Measurements from ENCODE around the gene CLSTN1. TPM values are rescaled to one million over a fixed set of nuclear protein-coding genes. Genes with fewer than 3 reads are reported as not detected.
"Not testable (repeated sequence)": the region's sequence is repeated elsewhere in the genome, so short reads cannot be mapped to it uniquely, and the experiment has no call there.

The CLSTN1 gene
- total RNA-seq, 1 donor from 2014 or later, result 48.0 TPM

- no peak for DNase-seq (ENCODE audit: low spot score)
- Mint-ChIP-seq H3K4me1 (ENCODE audit: low read depth) (peaks cover 25% of the 10 kb centered on the region), H3K9me3 (no peaks in the 10 kb centered on the region), H3K27ac (no peak overlapping the region), H3K27me3 (ENCODE audit: insufficient read depth) (no peaks in the 10 kb centered on the region), H3K4me3 (no peak overlapping the region), H3K36me3 (ENCODE audit: low read depth) (peaks cover 59% of the 10 kb centered on the region)
- intact Hi-C loops (cut with micrococcal nuclease), result no loop called here
These were observed 101.4 kb downstream of the CLSTN1 start for GRCh38 chr1:9722378-9722749.

DNA sequence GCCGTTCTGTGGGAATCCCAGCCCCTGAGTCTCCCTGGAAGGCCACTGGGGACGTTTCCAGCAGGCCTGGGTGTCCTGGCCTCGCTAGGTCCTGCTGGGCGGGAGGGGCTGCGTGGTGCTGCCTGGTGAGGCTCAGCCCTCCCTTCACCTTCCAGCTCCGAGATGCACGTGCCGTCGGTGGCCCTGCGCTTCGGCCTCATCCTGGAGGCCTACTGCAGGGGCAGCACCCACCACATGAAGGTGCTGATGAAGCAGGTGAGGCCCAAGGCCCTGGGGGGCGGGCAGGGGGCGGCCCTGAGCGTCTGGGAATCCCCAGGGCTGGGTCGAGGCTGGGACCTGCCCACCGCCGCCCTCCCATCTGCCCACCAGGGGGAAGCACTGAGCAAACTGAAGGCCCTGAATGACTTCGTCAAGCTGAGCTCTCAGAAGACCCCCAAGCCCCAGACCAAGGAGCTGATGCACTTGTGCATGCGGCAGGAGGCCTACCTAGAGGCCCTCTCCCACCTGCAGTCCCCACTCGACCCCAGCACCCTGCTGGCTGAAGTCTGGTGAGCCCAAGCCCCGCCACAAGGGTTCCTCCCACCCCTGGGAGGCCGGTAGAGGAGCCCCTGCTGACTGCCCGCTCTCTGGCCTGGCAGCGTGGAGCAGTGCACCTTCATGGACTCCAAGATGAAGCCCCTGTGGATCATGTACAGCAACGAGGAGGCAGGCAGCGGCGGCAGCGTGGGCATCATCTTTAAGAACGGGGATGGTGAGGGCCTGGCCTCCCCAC lies 102.0 kb downstream of the CLSTN1 start:
- DNase-seq (ENCODE audit: low spot score), result peak; percentile 57
- Mint-ChIP-seq H3K4me1 (ENCODE audit: low read depth) (peaks cover 25% of the 10 kb centered on the region), H3K27me3 (ENCODE audit: insufficient read depth) (no peaks in the 10 kb centered on the region), H3K27ac (no peak overlapping the region), H3K36me3 (ENCODE audit: low read depth) (peaks cover 59% of the 10 kb centered on the region), H3K4me3 (no peak overlapping the region), H3K9me3 (no peaks in the 10 kb centered on the region)
- intact Hi-C loops (cut with micrococcal nuclease), result no loop called here

- H3K27ac Mint-ChIP-seq, result peak overlapping the region; percentile 75
- peaks cover 58% of the 10 kb centered on the region for H3K36me3 Mint-ChIP-seq (ENCODE audit: low read depth)
- no peak overlapping the region for H3K4me3 Mint-ChIP-seq
- no peaks in the 10 kb centered on the region for H3K27me3 Mint-ChIP-seq (ENCODE audit: insufficient read depth)
- H3K9me3 Mint-ChIP-seq, result no peaks in the 10 kb centered on the region
- intact Hi-C loops (cut with micrococcal nuclease), result no loop called here
- H3K4me1 Mint-ChIP-seq (ENCODE audit: low read depth), result peaks cover 29% of the 10 kb centered on the region
- no peak for DNase-seq (ENCODE audit: low spot score)
These were observed 102.8 kb downstream of the CLSTN1 start for GRCh38 chr1:9720785-9721605.

DNA sequence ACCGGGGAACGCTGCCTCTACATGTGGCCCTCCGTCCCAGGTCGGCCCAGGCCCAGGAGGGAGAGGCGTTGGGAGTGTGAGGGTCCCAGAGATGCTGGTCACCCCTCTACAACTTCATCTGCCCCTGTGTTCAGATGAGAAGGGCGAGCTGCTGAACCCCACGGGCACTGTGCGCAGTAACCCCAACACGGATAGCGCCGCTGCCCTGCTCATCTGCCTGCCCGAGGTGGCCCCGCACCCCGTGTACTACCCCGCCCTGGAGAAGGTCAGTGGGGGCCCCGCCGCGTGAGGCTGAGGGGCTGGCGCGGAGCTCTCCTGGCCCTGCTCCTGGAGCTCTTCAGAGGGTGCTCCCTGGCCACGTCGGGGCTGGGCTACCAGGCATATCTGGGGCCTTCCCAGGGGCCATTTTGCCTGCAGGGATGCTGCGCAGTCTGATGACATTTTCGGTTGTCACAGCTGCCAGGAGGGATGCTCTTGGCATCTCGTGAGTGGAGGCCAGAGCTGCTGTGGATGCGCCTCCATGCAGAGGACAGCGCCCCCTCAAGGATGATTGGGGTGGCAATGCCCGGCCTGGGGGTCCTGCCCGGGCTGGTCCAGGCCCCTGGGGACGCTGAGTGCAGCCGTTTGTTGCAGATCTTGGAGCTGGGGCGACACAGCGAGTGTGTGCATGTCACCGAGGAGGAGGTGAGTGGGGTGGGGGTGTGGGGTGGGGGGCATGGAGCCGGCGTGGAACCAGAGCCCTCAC lies 103.6 kb downstream of the CLSTN1 start:
- no peak for DNase-seq (ENCODE audit: low spot score)
- Mint-ChIP-seq H3K4me3 (no peak overlapping the region), H3K27ac (peak overlapping the region; percentile 52), H3K4me1 (ENCODE audit: low read depth) (peaks cover 29% of the 10 kb centered on the region), H3K36me3 (ENCODE audit: low read depth) (peaks cover 58% of the 10 kb centered on the region), H3K27me3 (ENCODE audit: insufficient read depth) (no peaks in the 10 kb centered on the region), H3K9me3 (no peaks in the 10 kb centered on the region)
- intact Hi-C loops (cut with micrococcal nuclease), result no loop called here

GRCh38 chr1:9718006-9718680 lies 105.6 kb downstream of the CLSTN1 start:
- peak overlapping the region; percentile 97 for H3K27ac Mint-ChIP-seq
- intact Hi-C loops (cut with micrococcal nuclease), result no loop called here
- no peaks in the 10 kb centered on the region for H3K9me3 Mint-ChIP-seq
- H3K4me1 Mint-ChIP-seq (ENCODE audit: low read depth), result peaks cover 34% of the 10 kb centered on the region
- no peaks in the 10 kb centered on the region for H3K27me3 Mint-ChIP-seq (ENCODE audit: insufficient read depth)
- H3K4me3 Mint-ChIP-seq, result peak overlapping the region; percentile 82
- DNase-seq (ENCODE audit: low spot score), result no peak
- H3K36me3 Mint-ChIP-seq (ENCODE audit: low read depth), result peaks cover 49% of the 10 kb centered on the region

DNA sequence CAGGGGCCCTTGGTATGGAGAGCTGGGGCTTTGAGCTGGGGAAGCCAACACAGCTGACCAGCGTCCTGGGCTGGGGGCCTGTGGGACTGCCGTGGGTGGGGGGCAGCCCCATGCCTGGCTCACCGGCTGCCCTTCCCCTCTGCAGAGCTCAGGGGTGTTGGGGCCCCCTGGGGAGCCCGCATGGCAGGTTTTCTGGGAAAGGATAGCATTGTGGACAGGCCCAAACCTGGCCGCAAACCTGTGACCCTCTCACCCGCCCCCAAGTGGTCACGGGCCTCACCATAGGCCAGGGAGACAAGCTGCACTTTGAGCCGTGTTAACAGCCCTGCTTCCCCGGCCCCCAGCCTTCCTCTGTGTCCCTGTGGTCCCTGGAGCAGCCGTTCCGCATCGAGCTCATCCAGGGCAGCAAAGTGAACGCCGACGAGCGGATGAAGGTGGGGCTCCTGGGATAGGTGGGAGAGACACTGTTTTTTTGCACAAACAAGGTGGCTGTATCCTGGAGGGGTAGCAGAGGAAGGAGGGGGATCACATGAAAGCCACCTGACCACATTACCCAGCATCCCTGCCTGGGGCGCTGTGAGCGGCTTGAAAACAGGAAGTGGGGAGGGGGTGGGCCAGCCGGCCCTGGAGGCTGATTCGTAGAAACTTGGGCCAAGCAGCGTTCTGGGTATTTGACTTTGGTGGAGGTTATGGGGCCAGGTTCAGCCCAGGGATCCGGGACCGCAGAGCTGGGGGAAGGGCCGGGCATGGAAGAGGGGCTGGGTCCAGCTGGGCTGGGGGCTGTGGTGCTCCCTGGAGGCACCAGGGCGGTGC lies 106.4 kb downstream of the CLSTN1 start:
- Mint-ChIP-seq H3K27ac (peak overlapping the region; percentile 97), H3K4me3 (peak overlapping the region; percentile 82), H3K4me1 (ENCODE audit: low read depth) (peaks cover 37% of the 10 kb centered on the region), H3K36me3 (ENCODE audit: low read depth) (peaks cover 43% of the 10 kb centered on the region), H3K9me3 (no peaks in the 10 kb centered on the region), H3K27me3 (ENCODE audit: insufficient read depth) (no peaks in the 10 kb centered on the region)
- DNase-seq (ENCODE audit: low spot score), result peak; percentile 86
- intact Hi-C loops (cut with micrococcal nuclease), result loop anchor here (1.0 to 2.0 kb wide), 5 partner anchors 11 to 90 kb away; no protein-coding TSS in a partner anchor

DNA sequence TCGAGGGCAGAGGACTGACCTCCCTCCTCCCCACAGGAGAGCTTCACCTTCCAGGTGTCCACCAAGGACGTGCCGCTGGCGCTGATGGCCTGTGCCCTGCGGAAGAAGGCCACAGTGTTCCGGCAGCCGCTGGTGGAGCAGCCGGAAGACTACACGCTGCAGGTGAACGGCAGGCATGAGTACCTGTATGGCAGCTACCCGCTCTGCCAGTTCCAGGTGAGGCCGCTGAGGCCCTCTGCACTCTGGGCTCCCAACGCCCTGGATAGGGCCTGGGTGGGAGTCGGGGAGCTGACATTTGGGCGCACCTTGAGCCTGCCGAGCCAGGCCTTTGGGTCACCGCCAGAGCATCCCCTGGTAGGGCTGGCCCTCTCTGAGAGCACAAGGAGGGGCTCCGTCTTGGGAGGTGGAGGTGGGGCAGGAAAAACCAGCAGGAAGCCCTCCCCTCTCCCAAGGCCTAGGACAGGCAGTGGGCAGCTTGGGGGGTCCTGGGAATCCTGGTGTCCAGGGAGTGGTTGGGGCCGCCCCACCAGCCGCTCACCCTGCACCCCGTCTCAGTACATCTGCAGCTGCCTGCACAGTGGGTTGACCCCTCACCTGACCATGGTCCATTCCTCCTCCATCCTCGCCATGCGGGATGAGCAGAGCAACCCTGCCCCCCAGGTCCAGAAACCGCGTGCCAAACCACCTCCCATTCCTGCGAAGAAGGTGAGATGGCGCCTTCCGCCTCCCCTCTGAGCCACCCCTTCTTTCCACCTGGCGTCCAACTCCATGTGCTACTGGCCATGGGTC lies 107.2 kb downstream of the CLSTN1 start:
- no peak for DNase-seq (ENCODE audit: low spot score)
- Mint-ChIP-seq H3K27me3 (ENCODE audit: insufficient read depth) (no peaks in the 10 kb centered on the region), H3K27ac (peak overlapping the region; percentile 97), H3K4me1 (ENCODE audit: low read depth) (peaks cover 39% of the 10 kb centered on the region), H3K9me3 (no peaks in the 10 kb centered on the region), H3K4me3 (peak overlapping the region; percentile 82), H3K36me3 (ENCODE audit: low read depth) (peaks cover 38% of the 10 kb centered on the region)
- intact Hi-C loops (cut with micrococcal nuclease), result loop anchor here (1.0 to 2.0 kb wide), 5 partner anchors 12 to 89 kb away; no protein-coding TSS in a partner anchor

DNA sequence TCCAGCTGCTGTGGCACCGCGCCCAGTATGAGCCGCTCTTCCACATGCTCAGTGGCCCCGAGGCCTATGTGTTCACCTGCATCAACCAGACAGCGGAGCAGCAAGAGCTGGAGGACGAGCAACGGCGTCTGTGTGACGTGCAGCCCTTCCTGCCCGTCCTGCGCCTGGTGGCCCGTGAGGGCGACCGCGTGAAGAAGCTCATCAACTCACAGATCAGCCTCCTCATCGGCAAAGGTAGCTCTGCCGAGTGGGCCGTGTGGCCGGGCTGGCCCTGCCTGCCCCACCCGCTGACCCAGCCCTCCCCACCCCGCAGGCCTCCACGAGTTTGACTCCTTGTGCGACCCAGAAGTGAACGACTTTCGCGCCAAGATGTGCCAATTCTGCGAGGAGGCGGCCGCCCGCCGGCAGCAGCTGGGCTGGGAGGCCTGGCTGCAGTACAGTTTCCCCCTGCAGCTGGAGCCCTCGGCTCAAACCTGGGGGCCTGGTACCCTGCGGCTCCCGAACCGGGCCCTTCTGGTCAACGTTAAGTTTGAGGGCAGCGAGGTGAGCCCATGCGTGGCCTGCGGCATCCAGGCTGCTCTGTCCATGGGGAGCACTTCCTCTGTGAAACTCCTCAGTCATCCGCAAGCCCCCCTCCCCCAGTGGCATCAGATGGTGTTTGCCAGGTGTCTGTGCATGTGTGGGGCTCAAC lies 108.1 kb downstream of the CLSTN1 start:
- peak overlapping the region; percentile 82 for H3K4me3 Mint-ChIP-seq
- intact Hi-C loops (cut with micrococcal nuclease), result loop anchor here (2.0 kb wide), 1 partner anchor 13 kb away; no protein-coding TSS in a partner anchor
- H3K36me3 Mint-ChIP-seq (ENCODE audit: low read depth), result peaks cover 41% of the 10 kb centered on the region
- no peaks in the 10 kb centered on the region for H3K9me3 Mint-ChIP-seq
- no peaks in the 10 kb centered on the region for H3K27me3 Mint-ChIP-seq (ENCODE audit: insufficient read depth)
- DNase-seq (ENCODE audit: low spot score), result peak; percentile 29
- H3K4me1 Mint-ChIP-seq (ENCODE audit: low read depth), result peaks cover 44% of the 10 kb centered on the region
- peak overlapping the region; percentile 73 for H3K27ac Mint-ChIP-seq

DNA sequence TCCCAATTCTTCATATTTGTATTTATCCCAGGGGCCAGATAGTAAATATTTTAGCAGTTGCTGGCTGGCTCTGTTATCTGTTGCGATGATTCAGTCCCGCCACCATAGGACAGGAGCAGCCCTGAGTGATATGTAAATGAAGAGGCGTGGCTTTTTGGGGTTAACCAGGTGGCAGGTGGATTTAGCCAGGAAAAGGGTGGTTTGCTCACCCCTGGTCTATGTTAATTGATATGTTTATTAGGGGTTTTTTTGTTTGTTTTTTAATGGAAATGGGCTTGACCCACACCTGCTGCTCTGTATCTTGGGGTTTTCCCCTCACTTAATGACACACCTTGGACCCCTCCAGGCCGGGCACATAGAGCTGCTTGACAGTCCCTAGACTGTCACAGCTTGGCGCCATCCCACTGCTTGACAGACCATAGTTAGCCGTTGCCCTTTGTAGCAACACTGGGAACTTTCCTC lies 109.5 kb downstream of the CLSTN1 start:
- H3K36me3 Mint-ChIP-seq (ENCODE audit: low read depth), result peaks cover 47% of the 10 kb centered on the region

DNA sequence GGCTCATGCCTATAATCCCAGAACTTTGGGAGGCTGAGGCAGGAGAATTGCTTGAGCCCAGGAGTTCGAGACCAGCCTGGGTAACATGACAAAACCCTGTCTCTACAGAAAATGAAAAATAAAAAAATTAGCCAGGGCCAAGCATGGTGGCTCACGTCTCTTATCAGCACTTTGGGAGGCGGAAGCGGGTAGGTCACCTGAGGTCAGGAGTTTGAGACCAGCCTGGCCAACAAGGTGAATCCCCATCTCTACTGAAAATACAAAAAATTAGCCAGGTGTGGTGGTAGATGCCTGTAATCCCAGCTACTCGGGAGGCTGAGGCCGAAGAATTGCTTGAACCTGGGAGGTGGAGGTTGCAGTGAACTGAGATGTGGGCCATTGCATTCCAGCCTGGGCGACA lies 111.0 kb downstream of the CLSTN1 start:
- H3K27me3 Mint-ChIP-seq (ENCODE audit: insufficient read depth); intact Hi-C loops (cut with micrococcal nuclease); H3K9me3 Mint-ChIP-seq; DNase-seq (ENCODE audit: low spot score): not testable (repeated sequence)
- Mint-ChIP-seq H3K36me3 (ENCODE audit: low read depth) (peaks cover 39% of the 10 kb centered on the region), H3K27ac (peak overlapping the region; percentile 34), H3K4me1 (ENCODE audit: low read depth) (peaks cover 43% of the 10 kb centered on the region), H3K4me3 (peak overlapping the region; percentile 45)

More for the DNA sequence above, 109.5 kb downstream of the CLSTN1 start:
- DNase-seq (ENCODE audit: low spot score), result no peak
- Mint-ChIP-seq H3K4me3 (peak overlapping the region; percentile 15), H3K27me3 (ENCODE audit: insufficient read depth) (no peaks in the 10 kb centered on the region), H3K27ac (peak overlapping the region; percentile 72), H3K4me1 (ENCODE audit: low read depth) (peaks cover 48% of the 10 kb centered on the region), H3K9me3 (no peaks in the 10 kb centered on the region)
- intact Hi-C loops (cut with micrococcal nuclease), result no loop called here

All from activated T-helper 1 cell treated with anti-CD3 and anti-CD28 coated beads, Interleukin-12 subunit alpha, Interleukin-12 subunit beta, Interleukin-2, Interleukin-4 antibody, amounts not matched to agents 30 ng/mL and 10 ng/mL and 1 ng/mL, durations not matched to agents 14 hours and 24 hours and 36 hours (primary cell).